Hepatocyte (in vitro differentiated cells): ENCODE data around the gene MYH4. TPM values are rescaled to one million over a fixed set of nuclear protein-coding genes. Genes with fewer than 3 reads are reported as not detected.

Experiments
- DNase-seq: peaks from one replicate; pipeline ENCODE4 v3.0.0-alpha.2; 2016; ENCODE audit warnings: low spot score
- H2AFZ ChIP-seq: fragments of 200-600 bp; sonication (generic); 2 replicates; pipeline ENCODE4 v1.6.0; 2016; ENCODE audit warnings: antibody characterized with exemption, mild to moderate bottlenecking
- H3K27ac ChIP-seq: fragments of 200-600 bp; sonication (generic); 2 replicates; pipeline ENCODE4 v1.5.1; 2016; ENCODE audit warnings: mild to moderate bottlenecking
- H3K27me3 ChIP-seq: fragments of 200-600 bp; sonication (generic); 2 replicates; pipeline ENCODE4 v1.6.1; 2016
- H3K36me3 ChIP-seq: fragments of 200-600 bp; sonication (generic); replicated peaks from 2 replicates; pipeline ENCODE4 v1.5.1; 2016; ENCODE audit warnings: low read depth; ENCODE audit not compliant: insufficient read depth
- H3K4me1 ChIP-seq: fragments of 200-600 bp; sonication (generic); 2 replicates; pipeline ENCODE4 v1.5.1; 2016; ENCODE audit warnings: mild to moderate bottlenecking, moderate library complexity; ENCODE audit not compliant: insufficient read depth
- H3K4me2 ChIP-seq: fragments of 200-600 bp; sonication (generic); 2 replicates; pipeline ENCODE4 v1.6.0; 2016
- H3K4me3 ChIP-seq: fragments of 200-600 bp; sonication (generic); 2 replicates; pipeline ENCODE4 v1.5.1; 2016; ENCODE audit warnings: mild to moderate bottlenecking
- H3K79me2 ChIP-seq: fragments of 200-600 bp; sonication (generic); 2 replicates; pipeline ENCODE4 v1.6.0; 2017; ENCODE audit warnings: mild to moderate bottlenecking
- H3K9me2 ChIP-seq: fragments of 200-600 bp; sonication (generic); replicated peaks from 2 replicates; pipeline ENCODE4 v1.6.0; 2017; ENCODE audit warnings: mild to moderate bottlenecking; ENCODE audit not compliant: insufficient read depth
- H3K9me3 ChIP-seq: fragments of 200-600 bp; sonication (generic); 2 replicates; pipeline ENCODE4 v1.5.1; 2016; ENCODE audit warnings: low read depth, mild to moderate bottlenecking
- H4K20me1 ChIP-seq: fragments of 200-600 bp; sonication (generic); 2 replicates; pipeline ENCODE4 v1.6.0; 2016; ENCODE audit warnings: mild to moderate bottlenecking; ENCODE audit not compliant: insufficient read depth, poor library complexity, severe bottlenecking
- EZH2 ChIP-seq: fragments of 200-600 bp; sonication (generic); IDR thresholded peaks from 2 replicates; pipeline ENCODE4 v1.6.1; 2016; ENCODE audit warnings: antibody characterized with exemption, mild to moderate bottlenecking, borderline replicate concordance
- EZH2phosphoT487 ChIP-seq: fragments of 200-600 bp; sonication (generic); IDR thresholded peaks from one replicate; pipeline ENCODE4 v1.6.1; 2018; ENCODE audit warnings: antibody characterized with exemption, mild to moderate bottlenecking, low read depth, moderate library complexity; ENCODE audit not compliant: unreplicated experiment, severe bottlenecking
- WGBS: methylation state at CpG from one replicate; pipeline ENCODE4 v1.1.6; 2016; ENCODE audit warnings: low lambda C conversion rate; ENCODE audit errors: missing lambda C conversion rate; 5-methylcytosine and 5-hydroxymethylcytosine counted together
- polyA plus RNA-seq: library from polyadenylated mRNA; unstranded; fragments of >200 nt; fragmentation: Nextera tagmentation; extraction: Ambion mirVana; gene quantifications from 2 replicates; pipeline ENCODE4 v1.2.1, GENCODE V29; 2016
- total RNA-seq: library from RNA; depleted of rRNA; stranded (reverse); fragments of >200 nt; gene quantifications from 2 replicates; pipeline ENCODE4 v1.2.3, GENCODE V29; 2014
- TF ChIP-seq, protein P1 (sequence below): fragments of 200-600 bp; sonication (generic); IDR thresholded peaks from 2 replicates; pipeline ENCODE4 v1.5.1; 2016; ENCODE audit warnings: antibody characterized with exemption, mild to moderate bottlenecking; ENCODE audit not compliant: poor library complexity

Gene MYH4
- total and polyA plus RNA-seq, 2 experiments from 2014 or later = 2.1 to 4.8 TPM

DNA sequence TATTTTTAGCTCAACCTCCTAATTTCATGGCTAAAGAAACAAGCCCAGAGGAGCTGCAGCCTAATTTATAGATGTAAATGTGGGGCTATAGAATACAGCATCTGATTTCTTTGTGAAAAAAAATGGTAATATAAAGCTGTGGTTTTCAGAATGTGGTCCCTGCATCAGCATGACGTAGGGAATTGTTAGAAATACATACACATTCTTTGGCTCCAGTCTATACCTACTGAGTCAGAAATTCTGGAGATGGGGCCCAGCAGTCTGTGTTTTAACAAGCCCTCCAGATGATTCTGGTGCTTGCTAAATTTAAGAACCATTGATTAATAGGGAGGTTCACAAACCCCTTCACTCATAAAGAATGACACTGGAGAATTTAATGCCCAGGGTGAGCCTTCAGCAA, 29.5 kb downstream of the MYH4 start:
- TF ChIP-seq EZH2phosphoT487 = no peak
- TF ChIP-seq, protein P1, sequence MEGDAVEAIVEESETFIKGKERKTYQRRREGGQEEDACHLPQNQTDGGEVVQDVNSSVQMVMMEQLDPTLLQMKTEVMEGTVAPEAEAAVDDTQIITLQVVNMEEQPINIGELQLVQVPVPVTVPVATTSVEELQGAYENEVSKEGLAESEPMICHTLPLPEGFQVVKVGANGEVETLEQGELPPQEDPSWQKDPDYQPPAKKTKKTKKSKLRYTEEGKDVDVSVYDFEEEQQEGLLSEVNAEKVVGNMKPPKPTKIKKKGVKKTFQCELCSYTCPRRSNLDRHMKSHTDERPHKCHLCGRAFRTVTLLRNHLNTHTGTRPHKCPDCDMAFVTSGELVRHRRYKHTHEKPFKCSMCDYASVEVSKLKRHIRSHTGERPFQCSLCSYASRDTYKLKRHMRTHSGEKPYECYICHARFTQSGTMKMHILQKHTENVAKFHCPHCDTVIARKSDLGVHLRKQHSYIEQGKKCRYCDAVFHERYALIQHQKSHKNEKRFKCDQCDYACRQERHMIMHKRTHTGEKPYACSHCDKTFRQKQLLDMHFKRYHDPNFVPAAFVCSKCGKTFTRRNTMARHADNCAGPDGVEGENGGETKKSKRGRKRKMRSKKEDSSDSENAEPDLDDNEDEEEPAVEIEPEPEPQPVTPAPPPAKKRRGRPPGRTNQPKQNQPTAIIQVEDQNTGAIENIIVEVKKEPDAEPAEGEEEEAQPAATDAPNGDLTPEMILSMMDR = no peak
- Histone ChIP-seq H3K36me3 (no peaks in the 10 kb centered on the region), H3K27me3 (no peaks in the 10 kb centered on the region), H3K9me2 (no peaks in the 10 kb centered on the region), H3K9me3 (no peaks in the 10 kb centered on the region), H4K20me1 (no peaks in the 10 kb centered on the region), H2AFZ (no peak overlapping the region), H3K79me2 (no peaks in the 10 kb centered on the region), H3K4me2 (no peak overlapping the region), H3K4me1 (no peaks in the 10 kb centered on the region), H3K27ac (no peak overlapping the region), H3K4me3 (no peak overlapping the region)
- DNase-seq = no peak
- WGBS = 86% methylated on average over 1 of the region's 1 CpG

DNA sequence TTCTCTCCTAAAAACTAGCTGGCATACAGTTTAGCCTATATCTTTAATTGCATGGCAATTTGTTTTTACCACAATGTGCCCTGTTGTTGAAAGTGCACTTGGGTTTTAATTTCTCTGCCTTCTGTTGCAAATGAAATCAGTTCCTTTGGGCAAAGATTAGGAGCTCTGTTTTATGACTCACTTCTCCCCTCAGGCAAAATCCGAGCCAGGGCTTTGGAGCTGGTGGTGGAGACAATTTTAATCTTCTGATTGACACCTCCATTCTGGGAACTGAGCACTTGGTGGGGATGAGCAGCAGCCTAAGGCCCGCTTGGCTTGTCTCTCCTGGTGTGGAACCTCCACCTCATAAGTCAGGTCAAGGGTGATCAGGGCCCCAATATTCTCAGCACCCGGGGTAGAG, 34.3 kb downstream of the MYH4 start:
- 83% methylated on average over 3 of the region's 3 CpGs for WGBS
- Histone ChIP-seq H3K27ac (no peak overlapping the region), H3K79me2 (no peaks in the 10 kb centered on the region), H3K4me2 (no peak overlapping the region), H3K4me3 (no peak overlapping the region), H3K4me1 (no peaks in the 10 kb centered on the region), H2AFZ (no peak overlapping the region), H3K36me3 (no peaks in the 10 kb centered on the region), H3K27me3 (no peaks in the 10 kb centered on the region), H4K20me1 (no peaks in the 10 kb centered on the region), H3K9me3 (no peaks in the 10 kb centered on the region), H3K9me2 (no peaks in the 10 kb centered on the region)
- TF ChIP-seq EZH2phosphoT487 = no peak
- TF ChIP-seq EZH2 = no peak
- TF ChIP-seq, protein P1 = no peak
- DNase-seq = no peak

DNA sequence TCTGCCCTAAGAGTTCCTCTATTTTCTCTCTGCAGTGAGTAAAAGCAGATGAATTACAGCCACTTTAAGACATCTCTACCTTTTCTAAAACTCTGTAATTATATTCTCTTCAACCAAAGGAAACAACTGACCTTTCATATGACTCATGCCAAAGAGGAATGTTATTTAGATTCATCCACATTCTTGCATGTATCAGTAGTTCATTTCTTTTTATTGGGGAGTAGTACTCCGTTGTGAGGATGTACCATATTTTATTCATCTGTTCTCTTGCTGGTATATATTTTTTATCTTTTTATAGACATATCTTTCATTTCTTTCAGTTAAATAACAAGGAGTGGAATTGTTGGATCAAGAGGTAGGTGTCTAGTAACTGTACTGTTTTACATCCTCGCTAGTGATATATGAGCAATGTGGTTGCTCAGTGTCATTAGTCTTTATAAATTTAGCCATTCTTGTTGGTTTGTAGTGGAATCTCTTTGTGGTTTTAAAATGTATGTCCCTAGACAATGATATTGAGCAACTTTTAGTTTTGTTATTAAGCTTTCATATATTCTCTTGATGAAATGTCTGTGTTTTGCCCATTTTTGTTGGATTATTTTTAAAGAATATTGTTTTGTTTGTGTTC, 39.8 kb downstream of the MYH4 start:
- H3K4me2 ChIP-seq = no peak overlapping the region
- no peaks in the 10 kb centered on the region for H3K79me2 ChIP-seq
- no peak overlapping the region for H2AFZ ChIP-seq
- H4K20me1 ChIP-seq = no peaks in the 10 kb centered on the region
- no peaks in the 10 kb centered on the region for H3K9me3 ChIP-seq
- no peaks in the 10 kb centered on the region for H3K36me3 ChIP-seq
- H3K27ac ChIP-seq = no peak overlapping the region
- H3K4me3 ChIP-seq = no peak overlapping the region
- TF ChIP-seq, protein P1 = no peak
- TF ChIP-seq EZH2 (no peak), EZH2phosphoT487 (no peak)
- H3K4me1 ChIP-seq = no peaks in the 10 kb centered on the region
- H3K27me3 ChIP-seq = no peaks in the 10 kb centered on the region
- no peak for DNase-seq
- 80% methylated on average over 2 of the region's 2 CpGs for WGBS
- no peaks in the 10 kb centered on the region for H3K9me2 ChIP-seq

DNA sequence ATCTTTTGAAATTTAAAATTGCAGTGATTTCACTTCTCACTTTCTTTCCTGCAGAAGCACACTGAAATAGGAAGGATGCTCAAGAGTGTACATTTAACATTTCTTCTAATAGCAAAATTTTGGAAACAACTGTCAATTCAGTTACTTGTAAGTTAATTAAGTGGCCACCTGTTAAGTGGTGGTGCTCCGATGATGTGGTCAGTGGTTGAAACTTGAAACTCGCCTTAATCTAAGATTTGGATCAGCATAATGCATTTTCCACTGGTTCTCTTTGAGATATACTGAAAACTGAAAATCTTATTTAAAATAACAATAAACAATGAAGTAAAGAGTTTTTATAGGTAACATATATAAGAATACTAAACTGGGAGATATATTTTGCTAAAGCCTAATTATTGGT, 40.6 kb downstream of the MYH4 start:
- Histone ChIP-seq H3K9me3 (no peaks in the 10 kb centered on the region), H3K4me2 (no peak overlapping the region), H3K27me3 (no peaks in the 10 kb centered on the region), H3K9me2 (no peaks in the 10 kb centered on the region), H3K4me3 (no peak overlapping the region), H4K20me1 (no peaks in the 10 kb centered on the region), H3K79me2 (no peaks in the 10 kb centered on the region), H3K36me3 (no peaks in the 10 kb centered on the region), H3K4me1 (no peaks in the 10 kb centered on the region), H3K27ac (no peak overlapping the region), H2AFZ (no peak overlapping the region)
- TF ChIP-seq, protein P1 = no peak
- TF ChIP-seq EZH2phosphoT487 = no peak
- DNase-seq = no peak
- WGBS = 71% methylated on average over 2 of the region's 2 CpGs
